C4-2B (cell line): ENCODE measurements around the gene APP.

ENCODE experiments used
- CTCF ChIP-seq: fragments of 450-650 bp; conservative IDR thresholded peaks from 2 replicates; pipeline ENCODE4 v1.5.1; 2017; ENCODE audit warnings: mild to moderate bottlenecking
- ZFX ChIP-seq: fragments of 450-650 bp; IDR thresholded peaks from 2 replicates; pipeline ENCODE4 v1.6.1; 2017

- TF ChIP-seq CTCF = no peak
- TF ChIP-seq ZFX = no peak
Measured at GRCh38 chr21:25925064-25925800, 245.3 kb downstream of the APP start.
